K562 (cell line): ENCODE data around the gene PPFIA3. TPM values are rescaled to one million over a fixed set of nuclear protein-coding genes. Genes with fewer than 3 reads are reported as not detected.
A peak's percentile ranks its signal among the peaks of the same experiment; 100 is the strongest.

Source experiments
- ATAC-seq: fragments of 200-7000 bp; cut with Tn5 transposase; 3 replicates; pipeline ENCODE4 v1.9.1; 2020; ENCODE audit warnings: moderate library complexity
- BruUV-seq: library from RNA; stranded (reverse); fragments of 400-500 nt; replicated peaks from 2 replicates; lab custom pipeline; 2021; lab: Mats Ljungman, UMichigan
- CTCF ChIA-PET: fragments of 300-600 bp; formaldehyde crosslinking; extraction: SDS; loops from one replicate; lab custom pipeline; 2021; ENCODE audit warnings: low intra/inter-chr PET ratio; lab: Yijun Ruan, JAX
- POLR2A ChIA-PET: fragments of 300-600, 350-650 bp; sonication (Branson Sonifier 250); formaldehyde crosslinking; extraction: SDS; loops from one replicate; lab custom pipeline; 2021; ENCODE audit warnings: antibody characterized with exemption, inconsistent platforms; lab: Yijun Ruan, JAX
- DNase-seq, 4 experiments: peaks; one replicate each; pipeline versions ENCODE4 v3.0.0 to v3.0.0-alpha.2; 2011 to 2018; ENCODE audit warnings: low spot score in 3 of 4, mixed read lengths in 3 of 4; ENCODE audit errors: extremely low read depth in 1 of 4
- FAIRE-seq: peaks from 2 replicates; lab custom pipeline; 2011; peaks lifted over from hg19 to GRCh38; lab: Jason Lieb, UNC
- H2AFZ ChIP-seq: 2 replicates; pipeline ENCODE4 v1.6.0; 2011; ENCODE audit warnings: low read depth, low read length, control low read depth, inconsistent platforms
- H3K27ac ChIP-seq: fragments of 200-600 bp; 3 replicates; pipeline ENCODE4 v1.8.0; 2011; ENCODE audit warnings: low read depth, mild to moderate bottlenecking, control low read depth, inconsistent platforms, low read length, moderate library complexity, mixed read lengths; ENCODE audit errors: extremely low read depth
- H3K27me3 ChIP-seq, 2 experiments: fragments of 300-600 bp in 1 of 2; 2 replicates in 1 of 2; 3 replicates in 1 of 2; pipeline versions ENCODE4 v1.6.0 to v1.8.0; 2011; ENCODE audit warnings: inconsistent platforms in 2 of 2, low read length in 2 of 2, mild to moderate bottlenecking in 1 of 2, mixed read lengths in 1 of 2, moderate library complexity in 1 of 2; ENCODE audit not compliant: control insufficient read depth in 2 of 2, insufficient read depth in 2 of 2
- H3K36me3 ChIP-seq: fragments of 300-600 bp; 3 replicates; pipeline ENCODE4 v1.8.0; 2011; ENCODE audit warnings: mild to moderate bottlenecking, low read length, inconsistent platforms; ENCODE audit not compliant: control insufficient read depth, insufficient read depth
- H3K4me1 ChIP-seq, 2 experiments: fragments of 200-600 bp in 1 of 2; replicated peaks in 1 of 2; 2 replicates in 1 of 2; 3 replicates in 1 of 2; pipeline versions ENCODE4 v1.5.1 to v1.8.0; 2011; ENCODE audit warnings: inconsistent platforms in 2 of 2, low read length in 2 of 2, mild to moderate bottlenecking in 1 of 2, mixed read lengths in 1 of 2, moderate library complexity in 1 of 2; ENCODE audit not compliant: control insufficient read depth in 2 of 2, insufficient read depth in 2 of 2
- H3K4me2 ChIP-seq: 2 replicates; pipeline ENCODE4 v1.6.1; 2011; ENCODE audit warnings: low read length, control low read depth, inconsistent platforms, mixed read lengths; ENCODE audit not compliant: insufficient read depth
- H3K4me3 ChIP-seq: fragments of 200-600 bp; sonication (generic), shearing (Covaris generic); 2 replicates; pipeline ENCODE4 v1.5.1; 2016; ENCODE audit warnings: control low read depth, inconsistent platforms
- H3K79me2 ChIP-seq: fragments of 200-600 bp; 3 replicates; pipeline ENCODE4 v1.8.0; 2011; ENCODE audit warnings: low read length, inconsistent platforms; ENCODE audit not compliant: control insufficient read depth, insufficient read depth
- H3K9ac ChIP-seq, 2 experiments: 2 replicates each; pipeline versions ENCODE4 v1.6.0 to v1.6.1; 2011; ENCODE audit warnings: low read depth in 2 of 2, low read length in 2 of 2, control low read depth in 1 of 2, inconsistent platforms in 1 of 2, mild to moderate bottlenecking in 1 of 2, mixed read lengths in 1 of 2; ENCODE audit not compliant: insufficient read depth in 1 of 2
- H3K9me1 ChIP-seq: one replicate; pipeline ENCODE4 v1.6.0; 2011; ENCODE audit warnings: inconsistent platforms, mild to moderate bottlenecking, low read length, moderate library complexity; ENCODE audit not compliant: control insufficient read depth, insufficient read depth
- H3K9me3 ChIP-seq: replicated peaks from 2 replicates; pipeline ENCODE4 v1.5.1; 2011; ENCODE audit warnings: low read depth, low read length, inconsistent platforms; ENCODE audit not compliant: control insufficient read depth, insufficient read depth
- H4K20me1 ChIP-seq: replicated peaks from 2 replicates; pipeline ENCODE4 v1.6.1; 2011; ENCODE audit warnings: low read length, inconsistent platforms, mixed read lengths; ENCODE audit not compliant: control insufficient read depth, insufficient read depth
- CBX5 ChIP-seq: IDR thresholded peaks from 2 replicates; pipeline ENCODE4 v1.6.1; 2014; ENCODE audit warnings: low read depth, borderline replicate concordance
- EHMT2 ChIP-seq: fragments of 450-650 bp; IDR thresholded peaks from 2 replicates; pipeline ENCODE4 v1.6.1; 2018; ENCODE audit warnings: antibody characterized with exemption
- NCOA6 ChIP-seq: fragments of 450-650 bp; IDR thresholded peaks from 2 replicates; pipeline ENCODE4 v1.6.1; 2017; ENCODE audit warnings: mild to moderate bottlenecking
- NFYB ChIP-seq: IDR thresholded peaks from 2 replicates; pipeline ENCODE4 v1.6.1; 2011; ENCODE audit warnings: mild to moderate bottlenecking, moderate library complexity; ENCODE audit not compliant: insufficient read length; ENCODE audit errors: extremely low read depth
- NR2C2 ChIP-seq, 2 experiments: fragments of 200-800 bp in 1 of 2; sonication (Bioruptor generic) in 1 of 2; sonication (generic) in 1 of 2; formaldehyde crosslinking in 1 of 2; IDR thresholded peaks; 2 replicates each; pipeline versions ENCODE4 v1.6.1 to v1.8.0; 2016 to 2022; ENCODE audit warnings: mild to moderate bottlenecking in 1 of 2, missing compliant biosample characterization in 1 of 2, missing genetic modification characterization in 1 of 2, missing genetic modification reagents in 1 of 2
- PCBP2 ChIP-seq: fragments of 200-400 bp; formaldehyde crosslinking; IDR thresholded peaks from 2 replicates; pipeline ENCODE4 v1.6.1; 2018; ENCODE audit warnings: low read length, low read depth, mild to moderate bottlenecking, moderate library complexity; ENCODE audit not compliant: poor library complexity, severe bottlenecking
- PPARD ChIP-seq: fragments of 250-450 bp; sonication (Bioruptor Pico); IDR thresholded peaks from 2 replicates; pipeline ENCODE4 v1.8.0; 2022; ENCODE audit warnings: inconsistent platforms, mild to moderate bottlenecking, moderate library complexity
- SMAD2 ChIP-seq: fragments of 150-350 bp; IDR thresholded peaks from 2 replicates; pipeline ENCODE4 v1.6.1; 2014; ENCODE audit warnings: low read depth, mild to moderate bottlenecking, low read length
- TEAD1 ChIP-seq, 2 experiments: fragments of 450-650 bp in 1 of 2; sonication (generic) in 1 of 2; formaldehyde crosslinking; IDR thresholded peaks; 2 replicates each; pipeline versions ENCODE4 v1.4.0 to v1.8.0; 2020 to 2022; ENCODE audit warnings: mild to moderate bottlenecking in 2 of 2, missing genetic modification reagents in 1 of 2
- ZNF77 ChIP-seq: fragments of 250-450 bp; sonication (Bioruptor Pico); IDR thresholded peaks from 2 replicates; pipeline ENCODE4 v1.5.0; 2020
- WGBS: fragments of 100-300 bp; shearing (Covaris generic); methylation state at CpG from one replicate; pipeline ENCODE4 v1.1.6; 2016; ENCODE audit warnings: low coverage, mixed read lengths; ENCODE audit not compliant: insufficient coverage; ENCODE audit errors: missing lambda C conversion rate; 5-methylcytosine and 5-hydroxymethylcytosine counted together
- in situ Hi-C: fragments of 300-500 bp; cut with MboI; formaldehyde crosslinking; loops from 4 replicates; pipeline ENCODE4 v1.15.0; 2018; ENCODE audit warnings: inconsistent platforms, mixed read lengths
- intact Hi-C: fragments of 100-400 bp; cut with micrococcal nuclease; formaldehyde crosslinking; loops from 2 replicates; pipeline ENCODE4 v1.14.2; 2022
- polyA plus RNA-seq, 8 experiments: library from polyadenylated mRNA; depleted of rRNA in 4 of 8; stranded (reverse) in 5 of 8; unstranded in 3 of 8; fragments of >200 nt; fragmentation: Nextera tagmentation in 2 of 8; fragmentation: Illumina TruSeq in 1 of 8; extraction: Ambion mirVana in 2 of 8; extraction: Trizol in 1 of 8; gene quantifications; 2 replicates each; pipeline versions ENCODE4 v1.2.1 to v1.2.3, GENCODE V29; 2011 to 2014; ENCODE audit warnings: inconsistent platforms in 1 of 8, missing spikeins in 1 of 8
- total RNA-seq, 7 experiments: library from RNA; depleted of rRNA in 6 of 7; stranded (reverse); fragments of >200 nt in 6 of 7; fragmentation: Illumina TruSeq in 2 of 7; extraction: Trizol in 2 of 7; gene quantifications; 2 replicates each; pipeline versions ENCODE4 v1.2.1 to v1.2.3, GENCODE V29; 2011 to 2021; ENCODE audit warnings: low replicate concordance in 1 of 7
- TF ChIP-seq, protein P1 (sequence below), 2 experiments: IDR thresholded peaks in 1 of 2; conservative IDR thresholded peaks in 1 of 2; 2 replicates each; pipeline ENCODE4 v1.6.1; 2016; ENCODE audit warnings: low read depth in 2 of 2, mild to moderate bottlenecking in 1 of 2, missing compliant biosample characterization in 1 of 2, missing genetic modification characterization in 1 of 2, moderate library complexity in 1 of 2
- TF ChIP-seq, protein P2 (sequence below): fragments of 150-350 bp; IDR thresholded peaks from 2 replicates; pipeline ENCODE4 v1.6.1; 2014; ENCODE audit warnings: low read depth, mild to moderate bottlenecking, low read length, borderline replicate concordance
- TF ChIP-seq, protein P3 (sequence below): fragments of 250-450 bp; sonication (Bioruptor Pico); IDR thresholded peaks from 2 replicates; pipeline ENCODE4 v1.8.0; 2022; ENCODE audit warnings: moderate library complexity, mild to moderate bottlenecking, inconsistent platforms

PPFIA3 gene
- total and polyA plus RNA-seq, 9 of the 15 experiments (the other 6 are each of a cell fraction or from before 2014, with no cell fraction given) = 0.10 to 53.0 (median 17.6) TPM

DNA sequence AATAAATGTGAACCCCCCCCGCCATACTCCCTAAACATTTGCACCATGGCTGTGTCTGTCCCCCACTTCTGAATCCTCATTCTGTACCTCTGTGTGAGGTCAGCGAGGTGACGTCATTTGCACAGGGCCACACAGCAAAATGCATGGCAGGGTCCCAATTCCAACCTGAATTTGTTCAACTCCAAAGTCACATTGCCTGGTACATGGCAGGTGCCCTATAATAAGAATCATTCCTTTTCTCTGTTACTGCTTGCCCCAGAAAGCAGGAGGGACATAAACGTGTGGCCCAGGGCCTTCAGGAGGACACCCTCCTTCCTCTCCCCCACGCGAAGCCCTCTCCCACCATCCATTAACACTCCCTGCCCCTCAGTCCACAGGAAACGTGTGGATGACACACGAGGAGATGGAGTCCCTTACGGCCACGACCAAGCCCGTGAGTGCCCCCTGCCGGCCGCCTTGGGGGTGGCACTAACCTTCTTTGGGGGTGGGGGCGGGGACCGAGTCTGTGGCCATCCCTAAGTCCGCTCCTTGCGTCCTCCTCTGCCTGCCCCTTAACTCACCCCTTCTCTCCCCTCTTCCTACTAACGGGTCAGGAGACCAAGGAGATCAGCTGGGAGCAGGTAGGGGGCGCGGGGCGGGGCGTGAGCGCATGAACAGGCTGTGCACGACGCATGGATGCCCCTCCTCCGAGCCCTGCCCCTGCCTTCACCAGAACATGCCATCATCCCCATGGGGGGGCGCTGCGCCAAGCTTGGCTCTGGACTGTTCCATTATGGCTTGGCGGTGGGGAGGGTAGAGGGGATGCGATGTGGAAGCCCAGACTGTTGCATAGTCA, 26.4 kb downstream of the PPFIA3 start:
- Histone ChIP-seq H2AFZ (peak overlapping the region; percentile 86), H3K27ac (peak overlapping the region; percentile 57), H3K36me3 (no peaks in the 10 kb centered on the region), H3K9ac (peak overlapping the region; percentile 10 to 66; a peak in 2 of 4 replicates), H3K27me3 (no peaks in the 10 kb centered on the region), H3K4me1 (peaks cover 23 to 65% of the 10 kb centered on the region in 2 experiments; a peak in 4 of 5 replicates), H4K20me1 (no peaks in the 10 kb centered on the region), H3K9me1 (no peaks in the 10 kb centered on the region), H3K9me3 (no peaks in the 10 kb centered on the region), H3K4me3 (peak overlapping the region; percentile 38), H3K79me2 (peaks cover 24% of the 10 kb centered on the region; the same call in 2 of the 3 replicates), H3K4me2 (peak overlapping the region; percentile 72)
- CTCF ChIA-PET = interaction anchor here (0.6 to 1.3 kb wide), 5 partner anchors 47 to 79 kb away, joined by 3 to 13 read pairs (median 3); no protein-coding TSS in a partner anchor
- WGBS = 7% methylated on average over 20 of the region's 30 CpGs
- peak; percentile 77 to 92 (median 83) for DNase-seq
- peak; percentile 89 for FAIRE-seq
- POLR2A ChIA-PET = interaction anchor here (0.6 to 1.7 kb wide), 7 partner anchors 9 to 522 kb away, joined by 3 to 7 read pairs (median 3); partner anchors contain the start of gene HRC
- ATAC-seq = peak; percentile 51
- no TSS peak for BruUV-seq
- intact Hi-C loops = loop anchor here (1.0 kb wide), 1 partner anchor 48 kb away; no protein-coding TSS in a partner anchor
- in situ Hi-C loops = no loop called here
- TF ChIP-seq, protein P1, sequence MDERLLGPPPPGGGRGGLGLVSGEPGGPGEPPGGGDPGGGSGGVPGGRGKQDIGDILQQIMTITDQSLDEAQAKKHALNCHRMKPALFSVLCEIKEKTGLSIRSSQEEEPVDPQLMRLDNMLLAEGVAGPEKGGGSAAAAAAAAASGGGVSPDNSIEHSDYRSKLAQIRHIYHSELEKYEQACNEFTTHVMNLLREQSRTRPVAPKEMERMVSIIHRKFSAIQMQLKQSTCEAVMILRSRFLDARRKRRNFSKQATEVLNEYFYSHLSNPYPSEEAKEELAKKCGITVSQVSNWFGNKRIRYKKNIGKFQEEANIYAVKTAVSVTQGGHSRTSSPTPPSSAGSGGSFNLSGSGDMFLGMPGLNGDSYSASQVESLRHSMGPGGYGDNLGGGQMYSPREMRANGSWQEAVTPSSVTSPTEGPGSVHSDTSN (CRISPR knock-in tag; IDR thresholded peaks at IDR 0.05; ENCODE audit: low read depth) = no peak
- TF ChIP-seq, protein P1 (tag; conservative IDR thresholded peaks at IDR 0.05; ENCODE audit: low read depth) = no peak
- TF ChIP-seq TEAD1 (CRISPR knock-in tag; IDR thresholded peaks at IDR 0.05) (no peak), PCBP2 (no peak), SMAD2 (no peak), NR2C2 (CRISPR knock-in tag; IDR thresholded peaks at IDR 0.05) (0 out of 2 replicates have a peak, but pooled peaks have one; percentile 45), NR2C2 (tag; IDR thresholded peaks at IDR 0.05) (no peak), PPARD (CRISPR knock-in tag) (no peak), EHMT2 (no peak; the same call in 1 of the 2 replicates), ZNF77 (CRISPR knock-in tag) (no peak), CBX5 (no peak), NFYB (no peak), NCOA6 (no peak)
- TF ChIP-seq, protein P2, sequence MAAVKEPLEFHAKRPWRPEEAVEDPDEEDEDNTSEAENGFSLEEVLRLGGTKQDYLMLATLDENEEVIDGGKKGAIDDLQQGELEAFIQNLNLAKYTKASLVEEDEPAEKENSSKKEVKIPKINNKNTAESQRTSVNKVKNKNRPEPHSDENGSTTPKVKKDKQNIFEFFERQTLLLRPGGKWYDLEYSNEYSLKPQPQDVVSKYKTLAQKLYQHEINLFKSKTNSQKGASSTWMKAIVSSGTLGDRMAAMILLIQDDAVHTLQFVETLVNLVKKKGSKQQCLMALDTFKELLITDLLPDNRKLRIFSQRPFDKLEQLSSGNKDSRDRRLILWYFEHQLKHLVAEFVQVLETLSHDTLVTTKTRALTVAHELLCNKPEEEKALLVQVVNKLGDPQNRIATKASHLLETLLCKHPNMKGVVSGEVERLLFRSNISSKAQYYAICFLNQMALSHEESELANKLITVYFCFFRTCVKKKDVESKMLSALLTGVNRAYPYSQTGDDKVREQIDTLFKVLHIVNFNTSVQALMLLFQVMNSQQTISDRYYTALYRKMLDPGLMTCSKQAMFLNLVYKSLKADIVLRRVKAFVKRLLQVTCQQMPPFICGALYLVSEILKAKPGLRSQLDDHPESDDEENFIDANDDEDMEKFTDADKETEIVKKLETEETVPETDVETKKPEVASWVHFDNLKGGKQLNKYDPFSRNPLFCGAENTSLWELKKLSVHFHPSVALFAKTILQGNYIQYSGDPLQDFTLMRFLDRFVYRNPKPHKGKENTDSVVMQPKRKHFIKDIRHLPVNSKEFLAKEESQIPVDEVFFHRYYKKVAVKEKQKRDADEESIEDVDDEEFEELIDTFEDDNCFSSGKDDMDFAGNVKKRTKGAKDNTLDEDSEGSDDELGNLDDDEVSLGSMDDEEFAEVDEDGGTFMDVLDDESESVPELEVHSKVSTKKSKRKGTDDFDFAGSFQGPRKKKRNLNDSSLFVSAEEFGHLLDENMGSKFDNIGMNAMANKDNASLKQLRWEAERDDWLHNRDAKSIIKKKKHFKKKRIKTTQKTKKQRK = no peak
- TF ChIP-seq, protein P3, sequence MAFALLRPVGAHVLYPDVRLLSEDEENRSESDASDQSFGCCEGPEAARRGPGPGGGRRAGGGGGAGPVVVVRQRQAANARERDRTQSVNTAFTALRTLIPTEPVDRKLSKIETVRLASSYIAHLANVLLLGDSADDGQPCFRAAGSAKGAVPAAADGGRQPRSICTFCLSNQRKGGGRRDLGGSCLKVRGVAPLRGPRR (CRISPR knock-in tag) = no peak
